ENCODE results near the gene STAC3. TPM values are rescaled to one million over a fixed set of nuclear protein-coding genes. Genes with fewer than 3 reads are reported as not detected.
"Not testable (repeated sequence)": the region's sequence is repeated elsewhere in the genome, so short reads cannot be mapped to it uniquely, and the experiment has no call there.

Gene STAC3
- 3.3 TPM for total RNA-seq (ENCODE audit: unreplicated experiment)
- long read RNA-seq = 0 reads

DNA sequence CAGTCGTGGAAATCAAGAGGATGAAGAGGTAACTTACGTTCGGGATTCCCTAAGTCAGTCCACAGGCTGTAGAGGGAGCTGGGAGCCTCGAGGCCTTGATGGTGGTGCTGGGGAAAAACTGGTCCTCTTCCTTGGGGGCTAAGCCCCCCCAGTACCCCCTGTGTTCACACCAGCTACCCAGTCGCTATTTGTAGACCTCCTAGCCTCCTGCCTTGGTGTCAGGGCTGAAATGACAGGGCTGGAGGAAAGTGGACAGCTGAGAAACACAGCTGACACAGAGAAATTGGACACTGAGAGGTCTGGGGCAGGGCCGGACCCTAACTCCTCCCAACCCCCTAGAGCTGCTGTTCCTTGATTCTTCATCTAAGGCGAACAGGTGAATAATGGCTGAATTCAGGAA is at the start of gene STAC3:
TSS of gene STAC3 (minus strand) at position 232 of the 400 bp plus-strand sequence. CDS start 1,551 bp downstream, outside the sequence.
- DNase-seq (ENCODE audit: low spot score) = no peak
- Mint-ChIP-seq H3K4me1 (ENCODE audit: unreplicated experiment) (peaks cover 17% of the 10 kb centered on the region), H3K9me3 (ENCODE audit: unreplicated experiment) (no peaks in the 10 kb centered on the region), H3K36me3 (ENCODE audit: low read depth, unreplicated experiment) (peaks cover 3% of the 10 kb centered on the region), H3K27me3 (ENCODE audit: unreplicated experiment) (peaks cover 3% of the 10 kb centered on the region), H3K4me3 (ENCODE audit: unreplicated experiment) (no peak within 1 kb of the TSS), H3K27ac (ENCODE audit: unreplicated experiment) (no peak within 1 kb of the TSS)
- TF ChIP-seq, protein P1, sequence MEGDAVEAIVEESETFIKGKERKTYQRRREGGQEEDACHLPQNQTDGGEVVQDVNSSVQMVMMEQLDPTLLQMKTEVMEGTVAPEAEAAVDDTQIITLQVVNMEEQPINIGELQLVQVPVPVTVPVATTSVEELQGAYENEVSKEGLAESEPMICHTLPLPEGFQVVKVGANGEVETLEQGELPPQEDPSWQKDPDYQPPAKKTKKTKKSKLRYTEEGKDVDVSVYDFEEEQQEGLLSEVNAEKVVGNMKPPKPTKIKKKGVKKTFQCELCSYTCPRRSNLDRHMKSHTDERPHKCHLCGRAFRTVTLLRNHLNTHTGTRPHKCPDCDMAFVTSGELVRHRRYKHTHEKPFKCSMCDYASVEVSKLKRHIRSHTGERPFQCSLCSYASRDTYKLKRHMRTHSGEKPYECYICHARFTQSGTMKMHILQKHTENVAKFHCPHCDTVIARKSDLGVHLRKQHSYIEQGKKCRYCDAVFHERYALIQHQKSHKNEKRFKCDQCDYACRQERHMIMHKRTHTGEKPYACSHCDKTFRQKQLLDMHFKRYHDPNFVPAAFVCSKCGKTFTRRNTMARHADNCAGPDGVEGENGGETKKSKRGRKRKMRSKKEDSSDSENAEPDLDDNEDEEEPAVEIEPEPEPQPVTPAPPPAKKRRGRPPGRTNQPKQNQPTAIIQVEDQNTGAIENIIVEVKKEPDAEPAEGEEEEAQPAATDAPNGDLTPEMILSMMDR (IDR thresholded peaks at IDR 0.05; ENCODE audit: unreplicated experiment) = no peak

DNA sequence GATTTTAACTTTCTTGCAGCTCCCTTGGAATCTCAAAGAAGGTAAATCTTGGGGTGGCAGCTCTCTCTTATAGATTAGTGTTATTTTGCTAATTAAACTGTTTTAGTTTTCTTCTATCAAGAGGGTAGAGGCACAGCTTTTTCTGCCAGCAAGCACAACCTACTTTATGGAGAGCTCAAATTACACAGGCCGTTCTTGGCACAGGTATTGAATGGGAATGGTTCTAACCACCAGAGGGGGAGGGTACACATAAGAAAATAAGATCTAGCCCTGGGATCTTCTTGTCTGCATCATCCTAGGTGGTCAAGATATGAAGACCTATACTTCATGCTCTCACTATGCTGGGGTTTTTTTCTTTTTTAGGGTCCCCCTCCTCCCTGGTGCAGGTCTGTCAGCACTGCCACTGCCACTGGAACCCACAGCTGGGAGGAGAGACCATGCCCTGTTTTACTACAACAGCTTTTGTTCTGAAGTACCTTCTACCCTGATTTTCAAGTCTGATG is 48.6 kb upstream of the STAC3 start:
- no peak for DNase-seq (ENCODE audit: low spot score)
- TF ChIP-seq, protein P1 (IDR thresholded peaks at IDR 0.05; ENCODE audit: unreplicated experiment) = no peak
- Mint-ChIP-seq H3K9me3 (ENCODE audit: unreplicated experiment) (no peaks in the 10 kb centered on the region), H3K4me1 (ENCODE audit: unreplicated experiment) (no peaks in the 10 kb centered on the region), H3K36me3 (ENCODE audit: low read depth, unreplicated experiment) (peaks cover 12% of the 10 kb centered on the region), H3K4me3 (ENCODE audit: unreplicated experiment) (no peak overlapping the region), H3K27me3 (ENCODE audit: unreplicated experiment) (no peaks in the 10 kb centered on the region), H3K27ac (ENCODE audit: unreplicated experiment) (no peak overlapping the region)

DNA sequence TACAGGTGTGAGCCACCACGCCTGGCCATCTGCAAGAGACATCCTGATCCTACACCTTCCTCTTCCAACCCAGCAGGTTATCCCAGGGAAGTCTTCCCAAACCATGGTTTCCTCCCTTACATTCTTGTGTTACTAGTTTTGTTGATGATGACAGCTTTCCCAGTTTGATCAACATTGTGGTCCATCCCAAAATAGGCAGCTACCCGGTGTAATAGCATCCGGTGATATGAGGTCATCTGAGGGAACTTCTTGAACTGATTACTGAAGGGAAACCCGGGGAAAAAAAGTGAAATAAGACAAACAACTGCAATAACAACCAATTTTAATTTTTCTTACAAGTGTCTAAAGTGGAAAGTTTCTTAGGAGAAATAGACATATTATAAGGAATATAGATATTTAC is 45.3 kb upstream of the STAC3 start:
- H3K4me3 Mint-ChIP-seq (ENCODE audit: unreplicated experiment) = no peak overlapping the region
- no peaks in the 10 kb centered on the region for H3K9me3 Mint-ChIP-seq (ENCODE audit: unreplicated experiment)
- H3K4me1 Mint-ChIP-seq (ENCODE audit: unreplicated experiment) = no peaks in the 10 kb centered on the region
- no peak overlapping the region for H3K27ac Mint-ChIP-seq (ENCODE audit: unreplicated experiment)
- no peaks in the 10 kb centered on the region for H3K27me3 Mint-ChIP-seq (ENCODE audit: unreplicated experiment)
- DNase-seq (ENCODE audit: low spot score) = no peak
- TF ChIP-seq, protein P1 (IDR thresholded peaks at IDR 0.05; ENCODE audit: unreplicated experiment) = no peak
- H3K36me3 Mint-ChIP-seq (ENCODE audit: low read depth, unreplicated experiment) = peaks cover 8% of the 10 kb centered on the region

DNA sequence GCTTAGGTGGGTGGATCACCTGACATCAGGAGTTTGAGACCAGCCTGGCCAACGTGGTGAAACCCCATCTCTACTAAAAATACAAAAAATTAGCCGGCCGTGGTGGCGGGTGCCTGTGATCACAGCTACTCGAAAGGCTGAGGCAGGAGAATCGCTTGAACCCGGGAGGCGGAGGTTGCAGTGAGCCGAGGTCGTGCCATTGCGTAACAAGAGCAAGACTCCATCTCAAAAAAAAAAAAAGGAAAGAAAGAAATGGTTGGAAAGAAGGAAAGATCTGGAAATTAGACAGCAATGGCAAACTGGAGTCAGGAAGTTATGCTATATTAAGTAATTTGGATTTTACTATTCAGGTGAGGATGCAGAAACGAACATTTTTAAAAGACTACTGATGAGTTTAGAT is 31.1 kb upstream of the STAC3 start:
- H3K36me3 Mint-ChIP-seq (ENCODE audit: low read depth, unreplicated experiment) = peaks cover 34% of the 10 kb centered on the region
- H3K27me3 Mint-ChIP-seq (ENCODE audit: unreplicated experiment); H3K4me1 Mint-ChIP-seq (ENCODE audit: unreplicated experiment); H3K4me3 Mint-ChIP-seq (ENCODE audit: unreplicated experiment); DNase-seq (ENCODE audit: low spot score); H3K27ac Mint-ChIP-seq (ENCODE audit: unreplicated experiment); H3K9me3 Mint-ChIP-seq (ENCODE audit: unreplicated experiment): not testable (repeated sequence)

DNA sequence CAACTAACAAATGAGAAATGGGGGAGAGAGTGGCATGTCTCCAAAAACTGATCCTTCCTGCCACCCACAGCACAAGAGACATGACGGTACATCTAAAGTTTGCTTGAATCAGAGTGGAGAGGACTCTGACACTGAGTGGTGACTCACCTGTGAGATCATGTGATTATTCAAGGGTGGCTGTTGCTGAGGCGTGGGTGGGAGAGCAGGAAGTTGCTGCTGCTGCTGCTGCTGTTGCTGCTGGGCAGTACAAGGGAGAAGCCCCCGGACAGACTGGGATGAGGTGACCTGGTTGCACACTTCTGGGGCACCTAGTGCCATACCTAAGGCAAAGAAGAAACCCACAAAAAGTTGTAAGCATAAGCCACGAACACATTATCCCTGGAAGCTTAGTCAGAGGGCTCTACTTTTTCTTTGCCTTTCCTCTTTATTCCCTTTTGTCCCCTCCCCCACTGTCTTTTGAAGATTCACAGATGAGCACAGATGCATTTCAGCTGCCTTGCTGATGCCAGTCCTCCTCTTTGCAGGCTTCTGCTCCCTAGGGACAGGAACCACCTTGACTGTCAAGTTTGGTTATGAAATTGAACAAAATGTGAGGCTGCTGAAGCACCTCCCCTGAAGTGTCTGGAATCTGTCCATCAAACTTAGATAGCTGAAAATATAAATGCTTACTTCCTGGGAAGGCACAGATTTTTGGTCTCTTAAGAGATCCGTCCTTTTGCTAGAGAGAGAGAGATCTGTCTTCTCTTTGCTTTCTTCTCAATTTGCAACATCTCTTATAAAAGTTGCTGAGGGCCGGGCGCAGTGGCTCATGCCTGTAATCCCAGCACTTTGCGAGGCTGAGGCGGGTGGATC is 29.4 kb upstream of the STAC3 start:
- H3K27me3 Mint-ChIP-seq (ENCODE audit: unreplicated experiment) = peaks cover 3% of the 10 kb centered on the region
- no peak for DNase-seq (ENCODE audit: low spot score)
- no peaks in the 10 kb centered on the region for H3K9me3 Mint-ChIP-seq (ENCODE audit: unreplicated experiment)
- H3K36me3 Mint-ChIP-seq (ENCODE audit: low read depth, unreplicated experiment) = peaks cover 32% of the 10 kb centered on the region
- H3K27ac Mint-ChIP-seq (ENCODE audit: unreplicated experiment) = no peak overlapping the region
- TF ChIP-seq, protein P1 (IDR thresholded peaks at IDR 0.05; ENCODE audit: unreplicated experiment) = no peak
- no peak overlapping the region for H3K4me3 Mint-ChIP-seq (ENCODE audit: unreplicated experiment)
- no peaks in the 10 kb centered on the region for H3K4me1 Mint-ChIP-seq (ENCODE audit: unreplicated experiment)
